HG03095 (cell line): ENCODE data around the gene DOHH.
"Not testable (repeated sequence)": the region's sequence is repeated elsewhere in the genome, so short reads cannot be mapped to it uniquely, and the experiment has no call there.

Experiments used
- ATAC-seq: cut with Tn5 transposase; IDR thresholded peaks from one replicate; pipeline ENCODE4 v1.9.1; 2021; ENCODE audit warnings: moderate library complexity; ENCODE audit not compliant: unreplicated experiment

Gene DOHH

GRCh38 chr19:3520166-3521103, 20.0 kb upstream of the DOHH start:
- no peak for ATAC-seq

- no peak for ATAC-seq
Measured at GRCh38 chr19:3519126-3519525, 18.7 kb upstream of the DOHH start.

- no peak for ATAC-seq
Measured at GRCh38 chr19:3518659-3519058, 18.2 kb upstream of the DOHH start.

- ATAC-seq: no peak
Measured at GRCh38 chr19:3518255-3518654, 17.8 kb upstream of the DOHH start.

GRCh38 chr19:3517638-3518037, 17.2 kb upstream of the DOHH start:
- ATAC-seq: no peak

GRCh38 chr19:3516675-3517207, 16.3 kb upstream of the DOHH start:
- no peak for ATAC-seq

- no peak for ATAC-seq
Measured at GRCh38 chr19:3515891-3516422, 15.5 kb upstream of the DOHH start.

- no peak for ATAC-seq
Measured at GRCh38 chr19:3514930-3515329, 14.5 kb upstream of the DOHH start.

GRCh38 chr19:3513229-3514140, 13.0 kb upstream of the DOHH start:
- no peak for ATAC-seq

GRCh38 chr19:3512562-3513228, 12.2 kb upstream of the DOHH start:
- no peak for ATAC-seq

GRCh38 chr19:3511506-3512251, 11.2 kb upstream of the DOHH start:
- no peak for ATAC-seq

- no peak for ATAC-seq
Measured at GRCh38 chr19:3510727-3511126, 10.3 kb upstream of the DOHH start.

- ATAC-seq: no peak
Measured at GRCh38 chr19:3509566-3509989, 9.1 kb upstream of the DOHH start.

- ATAC-seq: no peak
Measured at GRCh38 chr19:3508771-3509535, 8.5 kb upstream of the DOHH start.

- ATAC-seq: not testable (repeated sequence)
Measured at GRCh38 chr19:3508121-3508661, 7.7 kb upstream of the DOHH start.

- ATAC-seq: no peak
Measured at GRCh38 chr19:3507371-3508120, 7.1 kb upstream of the DOHH start.

- ATAC-seq: no peak
Measured at GRCh38 chr19:3506384-3507340, 6.2 kb upstream of the DOHH start.
